Smooth muscle cell (in vitro differentiated cells): Measurements from ENCODE around the gene SLC22A23. TPM values are rescaled to one million over a fixed set of nuclear protein-coding genes. Genes with fewer than 3 reads are reported as not detected.

ENCODE experiments used
- DNase-seq: peaks from one replicate; lab custom pipeline; 2025; ENCODE audit not compliant: unreplicated experiment; lab: John Stamatoyannopoulos, UW
- H2AFZ ChIP-seq: fragments of 200-600 bp; sonication (generic); 2 replicates; pipeline ENCODE4 v1.6.0; 2016; ENCODE audit warnings: antibody characterized with exemption, low read depth, mild to moderate bottlenecking
- H3F3A ChIP-seq: fragments of 200-600 bp; sonication (generic); 2 replicates; pipeline ENCODE4 v1.6.0; 2017; ENCODE audit warnings: antibody characterized with exemption, low read depth
- H3K27ac ChIP-seq: fragments of 200-600 bp; sonication (generic); 2 replicates; pipeline ENCODE4 v1.5.1; 2016; ENCODE audit warnings: low read depth, mild to moderate bottlenecking
- H3K27me3 ChIP-seq: fragments of 200-600 bp; sonication (generic); 2 replicates; pipeline ENCODE4 v1.6.1; 2016; ENCODE audit warnings: low read depth, mild to moderate bottlenecking
- H3K36me3 ChIP-seq: fragments of 200-600 bp; sonication (generic); 2 replicates; pipeline ENCODE4 v1.5.1; 2016; ENCODE audit warnings: low read depth
- H3K4me1 ChIP-seq: fragments of 200-600 bp; sonication (generic); 2 replicates; pipeline ENCODE4 v1.5.1; 2016; ENCODE audit warnings: low read depth
- H3K4me2 ChIP-seq: fragments of 200-600 bp; sonication (generic); 2 replicates; pipeline ENCODE4 v1.6.0; 2016; ENCODE audit warnings: mild to moderate bottlenecking
- H3K4me3 ChIP-seq: fragments of 200-600 bp; sonication (generic); 2 replicates; pipeline ENCODE4 v1.5.1; 2016; ENCODE audit warnings: mild to moderate bottlenecking
- H3K79me2 ChIP-seq: fragments of 200-600 bp; sonication (generic); 2 replicates; pipeline ENCODE4 v1.6.0; 2016; ENCODE audit warnings: low read depth, mild to moderate bottlenecking
- H3K9ac ChIP-seq: fragments of 200-600 bp; sonication (generic); 2 replicates; pipeline ENCODE4 v1.6.0; 2016; ENCODE audit warnings: low read depth
- H3K9me3 ChIP-seq: fragments of 200-600 bp; sonication (generic); replicated peaks from 2 replicates; pipeline ENCODE4 v1.5.1; 2016; ENCODE audit warnings: low read depth
- H4K20me1 ChIP-seq: fragments of 200-600 bp; sonication (generic); 2 replicates; pipeline ENCODE4 v1.6.0; 2016; ENCODE audit warnings: low read depth
- WGBS: methylation state at CpG from one replicate; pipeline ENCODE4 v1.1.7; 2016; ENCODE audit warnings: low lambda C conversion rate; 5-methylcytosine and 5-hydroxymethylcytosine counted together
- polyA plus RNA-seq: library from polyadenylated mRNA; unstranded; fragments of >200 nt; fragmentation: Nextera tagmentation; extraction: Ambion mirVana; gene quantifications from 2 replicates; pipeline ENCODE4 v1.2.1, GENCODE V29; 2016
- total RNA-seq: library from RNA; depleted of rRNA; stranded (reverse); fragments of >200 nt; gene quantifications from 2 replicates; pipeline ENCODE4 v1.2.3, GENCODE V29; 2014
- TF ChIP-seq, protein P1 (sequence below): fragments of 200-600 bp; sonication (generic); IDR thresholded peaks from 2 replicates; pipeline ENCODE4 v1.5.1; 2017; ENCODE audit warnings: borderline replicate concordance, mild to moderate bottlenecking, antibody characterized with exemption; ENCODE audit not compliant: insufficient read depth, poor library complexity, severe bottlenecking

SLC22A23 gene
- total and polyA plus RNA-seq, 2 experiments from 2014 or later, result 1.6 to 3.8 TPM

DNA sequence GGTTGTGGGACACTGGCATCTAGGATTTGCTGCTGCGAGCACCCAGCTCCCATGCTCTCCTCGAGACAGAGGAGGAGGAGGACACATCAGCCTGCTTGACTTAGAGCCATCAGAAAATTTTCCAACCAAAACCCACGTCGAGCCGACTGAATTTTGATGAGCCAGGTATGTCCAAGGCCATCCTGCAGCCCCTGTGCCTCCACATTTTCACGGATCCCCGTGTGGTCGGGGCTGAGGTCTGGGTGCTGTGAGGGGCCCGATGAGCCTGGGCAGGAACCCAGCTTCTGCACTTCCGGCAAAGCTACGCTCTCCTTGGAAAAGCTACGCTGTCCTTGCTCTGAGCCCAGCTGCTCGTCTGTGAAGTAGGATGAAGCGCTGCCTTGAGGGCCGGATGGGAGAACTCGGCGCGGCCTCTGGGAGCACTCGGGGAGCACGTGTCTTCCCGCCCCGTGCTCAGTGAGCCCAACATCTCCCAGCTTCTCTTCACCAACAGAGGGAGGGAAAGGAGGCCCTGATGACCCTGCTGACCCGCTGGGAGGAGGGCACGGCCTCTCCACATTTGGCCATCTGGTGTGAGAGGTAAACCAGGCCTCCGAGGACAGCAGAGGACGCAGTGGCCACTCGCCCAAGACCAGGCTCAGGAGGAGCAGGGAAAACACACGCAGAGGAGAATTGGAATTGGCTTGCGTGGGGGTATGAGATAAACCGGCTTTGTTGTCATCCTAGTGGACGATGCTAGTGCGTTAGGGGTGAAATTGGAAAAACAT lies 164.2 kb downstream of the SLC22A23 start:
- TF ChIP-seq, protein P1, sequence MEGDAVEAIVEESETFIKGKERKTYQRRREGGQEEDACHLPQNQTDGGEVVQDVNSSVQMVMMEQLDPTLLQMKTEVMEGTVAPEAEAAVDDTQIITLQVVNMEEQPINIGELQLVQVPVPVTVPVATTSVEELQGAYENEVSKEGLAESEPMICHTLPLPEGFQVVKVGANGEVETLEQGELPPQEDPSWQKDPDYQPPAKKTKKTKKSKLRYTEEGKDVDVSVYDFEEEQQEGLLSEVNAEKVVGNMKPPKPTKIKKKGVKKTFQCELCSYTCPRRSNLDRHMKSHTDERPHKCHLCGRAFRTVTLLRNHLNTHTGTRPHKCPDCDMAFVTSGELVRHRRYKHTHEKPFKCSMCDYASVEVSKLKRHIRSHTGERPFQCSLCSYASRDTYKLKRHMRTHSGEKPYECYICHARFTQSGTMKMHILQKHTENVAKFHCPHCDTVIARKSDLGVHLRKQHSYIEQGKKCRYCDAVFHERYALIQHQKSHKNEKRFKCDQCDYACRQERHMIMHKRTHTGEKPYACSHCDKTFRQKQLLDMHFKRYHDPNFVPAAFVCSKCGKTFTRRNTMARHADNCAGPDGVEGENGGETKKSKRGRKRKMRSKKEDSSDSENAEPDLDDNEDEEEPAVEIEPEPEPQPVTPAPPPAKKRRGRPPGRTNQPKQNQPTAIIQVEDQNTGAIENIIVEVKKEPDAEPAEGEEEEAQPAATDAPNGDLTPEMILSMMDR, result no peak
- H3K27ac ChIP-seq, result no peak overlapping the region

DNA sequence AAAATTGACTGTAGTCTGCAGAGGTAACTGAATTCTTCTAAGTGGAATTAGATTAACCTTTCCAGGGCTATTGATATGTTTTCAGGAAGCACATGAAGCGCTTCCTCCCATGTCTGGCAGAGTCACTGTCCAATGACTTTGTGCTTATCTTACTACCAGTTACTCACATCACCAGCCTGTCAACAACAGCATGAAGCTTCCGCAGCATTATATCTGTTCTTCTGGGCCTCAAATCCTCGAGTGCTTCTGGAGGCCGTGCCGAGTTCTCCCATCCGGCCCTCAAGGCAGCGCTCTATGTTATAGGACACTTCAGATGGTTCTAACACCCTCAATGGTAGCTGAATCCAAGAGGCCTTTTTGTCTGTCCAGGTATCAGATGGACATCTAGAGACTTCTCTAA lies 164.9 kb downstream of the SLC22A23 start:
- no peak overlapping the region for H3K4me3 ChIP-seq
- no peaks in the 10 kb centered on the region for H3K9me3 ChIP-seq
- no peaks in the 10 kb centered on the region for H3K79me2 ChIP-seq
- H3K27me3 ChIP-seq, result no peaks in the 10 kb centered on the region
- DNase-seq, result no peak
- H3F3A ChIP-seq, result no peaks in the 10 kb centered on the region
- H3K4me2 ChIP-seq, result no peak overlapping the region
- H2AFZ ChIP-seq, result no peak overlapping the region
- H3K27ac ChIP-seq, result no peak overlapping the region
- H3K9ac ChIP-seq, result no peak overlapping the region
- no peaks in the 10 kb centered on the region for H3K4me1 ChIP-seq
- H3K36me3 ChIP-seq, result no peaks in the 10 kb centered on the region
- no peaks in the 10 kb centered on the region for H4K20me1 ChIP-seq
- WGBS, result 56% methylated on average over 7 of the region's 7 CpGs
- TF ChIP-seq, protein P1, result no peak

More for the DNA sequence above, 164.2 kb downstream of the SLC22A23 start:
- no peak overlapping the region for H3K4me2 ChIP-seq
- no peaks in the 10 kb centered on the region for H3K4me1 ChIP-seq
- no peaks in the 10 kb centered on the region for H3K79me2 ChIP-seq
- H3K36me3 ChIP-seq, result no peaks in the 10 kb centered on the region
- WGBS, result 93% methylated on average over 30 of the region's 32 CpGs
- H3F3A ChIP-seq, result no peaks in the 10 kb centered on the region
- no peaks in the 10 kb centered on the region for H3K9me3 ChIP-seq
- no peaks in the 10 kb centered on the region for H4K20me1 ChIP-seq
- no peak overlapping the region for H2AFZ ChIP-seq
- no peak for DNase-seq
- no peak overlapping the region for H3K9ac ChIP-seq
- H3K27me3 ChIP-seq, result no peaks in the 10 kb centered on the region
- H3K4me3 ChIP-seq, result no peak overlapping the region

DNA sequence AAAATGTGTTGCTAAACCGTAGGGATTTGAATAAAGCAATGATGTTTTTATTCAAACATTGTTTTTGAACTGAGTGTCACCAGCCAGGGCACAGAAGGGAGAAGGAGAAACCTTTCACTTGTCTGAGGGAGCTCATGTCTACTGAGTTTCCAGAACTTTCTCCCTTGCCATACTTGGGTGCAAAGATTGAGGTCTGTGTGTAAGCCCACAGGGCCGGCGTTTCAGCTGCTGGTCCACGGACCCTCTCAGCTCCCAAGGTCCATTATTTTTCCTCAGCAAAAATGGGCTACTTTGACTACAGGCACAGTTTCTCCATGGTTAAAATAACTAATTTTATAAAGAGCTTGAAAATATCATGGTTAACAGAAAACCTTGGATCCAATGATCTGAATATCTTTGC lies 165.5 kb downstream of the SLC22A23 start:
- H3K27me3 ChIP-seq, result no peaks in the 10 kb centered on the region
- H4K20me1 ChIP-seq, result no peaks in the 10 kb centered on the region
- WGBS, result 95% methylated on average over 4 of the region's 4 CpGs
- H3K27ac ChIP-seq, result no peak overlapping the region
- DNase-seq, result no peak
- H3K4me2 ChIP-seq, result no peak overlapping the region
- H3K9ac ChIP-seq, result no peak overlapping the region
- H3K4me1 ChIP-seq, result no peaks in the 10 kb centered on the region
- no peak overlapping the region for H2AFZ ChIP-seq
- H3K9me3 ChIP-seq, result no peaks in the 10 kb centered on the region
- H3K36me3 ChIP-seq, result no peaks in the 10 kb centered on the region
- H3F3A ChIP-seq, result no peaks in the 10 kb centered on the region
- no peaks in the 10 kb centered on the region for H3K79me2 ChIP-seq
- no peak overlapping the region for H3K4me3 ChIP-seq
- TF ChIP-seq, protein P1, result no peak

DNA sequence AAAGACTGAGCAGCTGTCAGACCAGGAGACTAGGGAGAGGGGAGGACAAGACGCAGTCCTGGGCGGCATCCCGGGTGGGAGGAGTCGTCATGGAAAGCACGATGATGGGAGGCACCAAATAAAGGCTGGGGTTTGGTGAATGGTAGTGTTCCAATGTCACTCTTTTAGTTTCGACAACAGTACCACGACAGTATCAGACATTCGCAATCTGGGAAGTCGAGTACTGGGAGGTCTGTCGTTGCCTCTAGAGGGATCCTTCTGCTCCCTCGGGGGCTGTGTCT lies 166.0 kb downstream of the SLC22A23 start:
- Histone ChIP-seq H3K4me3 (no peak overlapping the region), H3K9me3 (no peaks in the 10 kb centered on the region), H3K36me3 (no peaks in the 10 kb centered on the region), H3K79me2 (no peaks in the 10 kb centered on the region), H3K4me2 (no peak overlapping the region), H3K9ac (no peak overlapping the region), H3K4me1 (no peaks in the 10 kb centered on the region), H2AFZ (no peak overlapping the region), H3F3A (no peaks in the 10 kb centered on the region), H3K27ac (no peak overlapping the region), H3K27me3 (no peaks in the 10 kb centered on the region), H4K20me1 (no peaks in the 10 kb centered on the region)
- 95% methylated on average over 11 of the region's 11 CpGs for WGBS
- TF ChIP-seq, protein P1, result no peak
- no peak for DNase-seq
